ENCODE data around the gene FLNB.
"Not testable (repeated sequence)": the region's sequence is repeated elsewhere in the genome, so short reads cannot be mapped to it uniquely, and the experiment has no call there.

GRCh38 chr3:58051658-58052261 lies 43.5 kb downstream of the FLNB start:
- not testable (repeated sequence) for TF ChIP-seq ZFP36L2 (CRISPR knock-in tag; IDR thresholded peaks at IDR 0.05); CCDC6 (CRISPR knock-in tag; IDR thresholded peaks at IDR 0.05); CTCF (CRISPR knock-in tag; IDR thresholded peaks at IDR 0.05); ZNF33A (CRISPR knock-in tag; IDR thresholded peaks at IDR 0.05; ENCODE audit: borderline replicate concordance); ZNF251 (CRISPR knock-in tag; IDR thresholded peaks at IDR 0.05); YEATS4 (CRISPR knock-in tag; IDR thresholded peaks at IDR 0.05; ENCODE audit: borderline replicate concordance); GLI4 (CRISPR knock-in tag; IDR thresholded peaks at IDR 0.05; ENCODE audit: borderline replicate concordance); ZNF660 (CRISPR knock-in tag; IDR thresholded peaks at IDR 0.05; ENCODE audit: borderline replicate concordance, low read depth); RNF2 (conservative IDR thresholded peaks at IDR 0.05; ENCODE audit: low read depth)
- TF ChIP-seq, protein P1, sequence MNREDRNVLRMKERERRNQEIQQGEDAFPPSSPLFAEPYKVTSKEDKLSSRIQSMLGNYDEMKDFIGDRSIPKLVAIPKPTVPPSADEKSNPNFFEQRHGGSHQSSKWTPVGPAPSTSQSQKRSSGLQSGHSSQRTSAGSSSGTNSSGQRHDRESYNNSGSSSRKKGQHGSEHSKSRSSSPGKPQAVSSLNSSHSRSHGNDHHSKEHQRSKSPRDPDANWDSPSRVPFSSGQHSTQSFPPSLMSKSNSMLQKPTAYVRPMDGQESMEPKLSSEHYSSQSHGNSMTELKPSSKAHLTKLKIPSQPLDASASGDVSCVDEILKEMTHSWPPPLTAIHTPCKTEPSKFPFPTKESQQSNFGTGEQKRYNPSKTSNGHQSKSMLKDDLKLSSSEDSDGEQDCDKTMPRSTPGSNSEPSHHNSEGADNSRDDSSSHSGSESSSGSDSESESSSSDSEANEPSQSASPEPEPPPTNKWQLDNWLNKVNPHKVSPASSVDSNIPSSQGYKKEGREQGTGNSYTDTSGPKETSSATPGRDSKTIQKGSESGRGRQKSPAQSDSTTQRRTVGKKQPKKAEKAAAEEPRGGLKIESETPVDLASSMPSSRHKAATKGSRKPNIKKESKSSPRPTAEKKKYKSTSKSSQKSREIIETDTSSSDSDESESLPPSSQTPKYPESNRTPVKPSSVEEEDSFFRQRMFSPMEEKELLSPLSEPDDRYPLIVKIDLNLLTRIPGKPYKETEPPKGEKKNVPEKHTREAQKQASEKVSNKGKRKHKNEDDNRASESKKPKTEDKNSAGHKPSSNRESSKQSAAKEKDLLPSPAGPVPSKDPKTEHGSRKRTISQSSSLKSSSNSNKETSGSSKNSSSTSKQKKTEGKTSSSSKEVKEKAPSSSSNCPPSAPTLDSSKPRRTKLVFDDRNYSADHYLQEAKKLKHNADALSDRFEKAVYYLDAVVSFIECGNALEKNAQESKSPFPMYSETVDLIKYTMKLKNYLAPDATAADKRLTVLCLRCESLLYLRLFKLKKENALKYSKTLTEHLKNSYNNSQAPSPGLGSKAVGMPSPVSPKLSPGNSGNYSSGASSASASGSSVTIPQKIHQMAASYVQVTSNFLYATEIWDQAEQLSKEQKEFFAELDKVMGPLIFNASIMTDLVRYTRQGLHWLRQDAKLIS (CRISPR knock-in tag; IDR thresholded peaks at IDR 0.05): not testable (repeated sequence)
